ENCODE measurements around the gene SEMA4D. TPM values are rescaled to one million over a fixed set of nuclear protein-coding genes. Genes with fewer than 3 reads are reported as not detected.

Gene SEMA4D
- total RNA-seq, 4 donors from 2014 or later, result 23.6 to 77.0 (median 41.3) TPM

- TF ChIP-seq POLR2A (IDR thresholded peaks at IDR 0.05) (no peak), CTCF (IDR thresholded peaks at IDR 0.05 in 4 of 5, conservative IDR thresholded peaks at IDR 0.05 in 1 of 5) (no peak)
- DNase-seq (no peak), ATAC-seq (no peak)
- no peak overlapping the region for H3K4me3 ChIP-seq
- H3K36me3 ChIP-seq, result no peaks in the 10 kb centered on the region
- H3K4me1 ChIP-seq, result peaks cover 0 to 8% of the 10 kb centered on the region in 2 donors
- in situ Hi-C loops (cut with MboI; ENCODE audit: low sequenced_read_pairs in 4 of 4) (no loop called here), intact Hi-C loops (cut with DNase I; ENCODE audit: low total_unique reads) (no loop called here)
- no peaks in the 10 kb centered on the region for H3K9me3 ChIP-seq
- H3K27me3 ChIP-seq, result no peaks in the 10 kb centered on the region
- no peak overlapping the region for H3K27ac ChIP-seq
Observed at GRCh38 chr9:89508951-89509615, 11.2 kb upstream of the SEMA4D start.

GRCh38 chr9:89505911-89506310 lies 8.0 kb upstream of the SEMA4D start:
- ATAC-seq (peak; percentile 39 to 46), DNase-seq (no peak)
- TF ChIP-seq CTCF (IDR thresholded peaks at IDR 0.05 in 4 of 5, conservative IDR thresholded peaks at IDR 0.05 in 1 of 5) (no peak), POLR2A (IDR thresholded peaks at IDR 0.05) (no peak)
- in situ Hi-C loops (cut with MboI; ENCODE audit: low sequenced_read_pairs in 4 of 4) (no loop called here), intact Hi-C loops (cut with DNase I; ENCODE audit: low total_unique reads) (no loop called here)
- H3K36me3 ChIP-seq, result no peaks in the 10 kb centered on the region
- no peak overlapping the region for H3K27ac ChIP-seq
- no peak overlapping the region for H3K4me3 ChIP-seq
- H3K4me1 ChIP-seq, result peaks cover 0 to 8% of the 10 kb centered on the region in 2 donors
- H3K27me3 ChIP-seq, result no peaks in the 10 kb centered on the region
- no peaks in the 10 kb centered on the region for H3K9me3 ChIP-seq

GRCh38 chr9:89505048-89505447 lies 7.1 kb upstream of the SEMA4D start:
- H3K36me3 ChIP-seq, result no peaks in the 10 kb centered on the region
- in situ Hi-C loops (cut with MboI; ENCODE audit: low sequenced_read_pairs in 4 of 4) (no loop called here), intact Hi-C loops (cut with DNase I; ENCODE audit: low total_unique reads) (no loop called here)
- ATAC-seq, result no peak
- no peaks in the 10 kb centered on the region for H3K9me3 ChIP-seq
- no peaks in the 10 kb centered on the region for H3K27me3 ChIP-seq
- H3K4me1 ChIP-seq, result peaks cover 0 to 8% of the 10 kb centered on the region in 2 donors
- no peak for DNase-seq
- TF ChIP-seq POLR2A (IDR thresholded peaks at IDR 0.05) (no peak), CTCF (IDR thresholded peaks at IDR 0.05 in 4 of 5, conservative IDR thresholded peaks at IDR 0.05 in 1 of 5) (no peak)
- no peak overlapping the region for H3K27ac ChIP-seq
- H3K4me3 ChIP-seq, result no peak overlapping the region

- intact Hi-C loops (cut with DNase I; ENCODE audit: low total_unique reads), result loop anchor here (5.0 kb wide), 1 partner anchor 250 kb away; no protein-coding TSS in a partner anchor
- Histone ChIP-seq H3K27me3 (no peaks in the 10 kb centered on the region), H3K9me3 (no peaks in the 10 kb centered on the region), H3K4me3 (no peak overlapping the region), H3K27ac (no peak overlapping the region), H3K4me1 (peaks cover 0 to 8% of the 10 kb centered on the region in 2 donors), H3K36me3 (no peaks in the 10 kb centered on the region)
- DNase-seq (no peak), ATAC-seq (no peak)
- TF ChIP-seq POLR2A (IDR thresholded peaks at IDR 0.05) (no peak), CTCF (IDR thresholded peaks at IDR 0.05 in 4 of 5, conservative IDR thresholded peaks at IDR 0.05 in 1 of 5) (no peak)
- in situ Hi-C loops (cut with MboI; ENCODE audit: low sequenced_read_pairs in 4 of 4), result no loop called here
Observed at GRCh38 chr9:89502671-89503070, 4.8 kb upstream of the SEMA4D start.

Measured in gastrocnemius medialis (tissue), 4 donors.